Measurements from ENCODE around the gene NR1I3.
A peak's percentile ranks its signal among the peaks of the same experiment; 100 is the strongest.

Gene NR1I3

DNA sequence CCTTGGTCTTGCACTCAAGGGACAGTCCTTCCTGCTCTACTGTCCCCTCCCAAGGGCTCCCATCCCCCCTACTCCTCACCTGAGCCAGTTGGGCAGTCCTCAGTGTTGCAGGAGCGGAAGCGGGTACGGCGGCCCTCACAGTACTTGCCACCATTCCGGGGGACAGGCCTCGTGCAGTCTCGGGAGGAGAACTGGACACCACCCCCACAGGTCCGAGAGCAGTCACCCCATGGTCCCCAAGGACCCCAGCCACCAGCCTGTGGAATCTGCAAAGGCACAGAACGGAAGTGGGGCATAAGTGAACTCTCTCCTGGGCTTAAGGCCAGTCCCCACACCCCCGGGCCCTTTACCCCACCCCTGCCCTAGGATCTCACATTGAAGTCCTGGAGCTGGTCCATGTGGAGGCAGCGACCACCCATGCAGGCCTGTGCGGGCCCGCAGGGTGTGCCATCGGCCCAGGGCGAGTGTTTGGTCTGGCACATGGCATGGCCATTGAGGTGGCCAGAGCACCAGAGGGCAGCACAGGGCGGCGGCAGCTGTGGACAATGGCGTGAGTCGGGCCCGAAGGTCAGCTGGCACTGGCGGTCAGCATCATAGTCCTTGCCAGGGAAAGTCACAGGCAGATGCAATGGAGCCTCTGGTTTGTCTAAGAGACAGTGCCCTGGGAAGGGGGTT lies 44.3 kb downstream of the NR1I3 start:
- no peak for DNase-seq

DNA sequence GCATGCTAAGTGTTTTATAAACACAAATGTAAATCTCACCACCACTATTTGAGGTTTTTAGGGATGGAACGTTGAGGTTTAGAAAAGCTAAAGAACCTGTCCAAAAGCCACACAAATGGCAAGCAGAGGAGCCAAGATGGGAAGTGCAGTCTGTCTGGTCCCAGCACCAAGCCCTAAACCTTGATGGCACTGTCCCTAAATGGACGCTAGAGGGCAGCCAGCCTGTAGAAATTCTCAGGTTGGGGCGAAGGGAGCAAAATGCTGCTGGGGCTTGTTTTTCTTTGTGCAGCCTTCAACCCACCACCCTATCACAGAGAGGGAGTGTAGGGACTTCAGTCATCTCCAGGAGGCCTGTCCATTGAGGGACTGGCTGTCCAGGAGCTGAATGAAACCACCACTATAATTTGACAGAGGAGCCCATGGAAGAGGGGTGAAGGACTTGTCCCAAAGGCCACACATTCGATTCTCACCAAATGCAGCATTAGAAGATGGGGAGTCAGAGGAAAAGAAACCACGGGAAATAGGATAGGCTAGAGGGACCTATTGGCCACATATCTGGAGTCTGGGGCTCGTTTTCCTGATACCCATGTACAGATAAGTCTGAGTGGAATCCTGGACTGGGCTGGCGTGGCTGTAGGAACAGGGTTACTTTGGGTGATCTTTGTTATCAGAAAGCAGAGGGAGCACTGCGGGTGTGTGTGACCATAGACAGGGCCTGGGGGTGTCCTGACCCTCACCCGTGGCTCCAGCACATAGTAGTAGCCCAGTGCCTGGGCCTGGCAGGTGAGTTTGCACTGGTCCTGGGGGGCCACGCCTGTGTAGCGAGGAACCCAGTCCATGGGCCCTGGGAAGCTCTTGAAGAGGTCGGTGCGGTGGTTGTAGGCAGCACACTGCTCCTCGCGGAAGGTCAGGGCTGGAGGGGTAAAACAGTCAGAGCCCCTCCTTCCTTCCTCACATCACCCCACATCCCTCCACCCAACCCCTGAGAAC lies 45.2 kb downstream of the NR1I3 start:
- peak; percentile 22 to 77 for DNase-seq

DNA sequence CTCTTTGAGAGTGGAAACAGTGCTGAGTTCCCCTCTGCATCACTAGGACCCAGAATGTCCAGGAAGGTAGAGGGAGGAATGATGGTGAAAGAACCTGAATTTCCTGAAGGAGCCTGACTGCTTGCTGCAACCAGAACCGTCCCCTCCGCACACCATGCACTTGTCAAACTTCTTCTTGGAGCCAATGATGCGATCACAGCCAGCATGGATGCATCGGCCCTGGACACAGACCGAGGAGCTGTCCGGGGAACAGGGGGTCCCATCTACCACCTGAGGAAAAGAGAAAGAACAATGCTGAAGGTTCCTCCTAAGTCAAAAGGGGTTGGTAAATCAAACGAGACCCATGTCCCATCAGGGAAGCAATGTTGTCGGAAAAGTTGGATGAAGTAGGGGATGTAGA lies 46.0 kb downstream of the NR1I3 start:
- no peak for DNase-seq

DNA sequence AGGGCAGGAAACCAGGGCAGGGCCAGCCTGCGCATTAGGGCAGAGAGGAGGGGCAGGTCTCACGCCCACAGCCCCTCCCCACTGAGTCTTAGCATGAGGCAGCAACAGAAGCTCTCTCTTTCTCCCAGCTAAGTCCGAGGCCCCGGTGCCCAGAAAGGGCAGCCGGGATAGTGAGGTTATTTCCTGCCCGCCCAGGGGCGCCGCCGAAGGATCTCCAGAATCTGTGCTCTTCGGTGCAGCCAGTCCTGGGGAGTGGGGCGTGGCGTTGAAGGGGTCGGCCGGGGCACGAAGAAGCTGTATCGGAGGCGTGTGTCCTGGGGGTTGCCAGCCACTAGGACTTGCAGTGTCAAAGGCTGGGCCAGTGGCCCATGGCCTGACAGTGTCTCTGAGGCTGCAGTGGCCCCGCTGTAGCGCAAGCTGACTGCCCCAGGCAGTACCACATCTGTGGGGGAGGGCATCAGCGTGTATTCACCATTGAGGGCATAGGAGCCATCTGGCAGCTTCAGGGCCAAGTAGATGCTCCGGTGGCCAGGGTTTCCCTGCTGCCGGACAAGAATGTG lies 47.0 kb downstream of the NR1I3 start:
- no peak for DNase-seq

DNA sequence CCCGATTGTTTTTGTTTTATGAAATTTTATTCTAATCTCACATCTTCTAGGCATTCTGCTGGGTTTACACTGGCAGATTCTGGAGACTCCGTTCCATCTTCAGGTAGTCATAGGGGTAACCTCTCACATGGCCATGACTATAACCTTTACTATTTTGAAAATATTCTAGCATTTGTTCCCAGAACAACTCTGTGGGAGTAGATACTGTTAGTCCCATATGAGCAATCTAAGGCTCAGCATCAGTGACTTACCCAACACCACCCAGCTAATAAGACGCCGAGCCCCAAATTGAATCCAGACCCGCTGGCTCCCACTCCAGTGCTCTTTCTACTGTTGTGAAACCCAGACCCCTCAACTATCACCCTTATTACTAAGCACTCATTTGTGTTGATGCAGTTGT lies 49.0 kb downstream of the NR1I3 start:
- no peak for DNase-seq

DNA sequence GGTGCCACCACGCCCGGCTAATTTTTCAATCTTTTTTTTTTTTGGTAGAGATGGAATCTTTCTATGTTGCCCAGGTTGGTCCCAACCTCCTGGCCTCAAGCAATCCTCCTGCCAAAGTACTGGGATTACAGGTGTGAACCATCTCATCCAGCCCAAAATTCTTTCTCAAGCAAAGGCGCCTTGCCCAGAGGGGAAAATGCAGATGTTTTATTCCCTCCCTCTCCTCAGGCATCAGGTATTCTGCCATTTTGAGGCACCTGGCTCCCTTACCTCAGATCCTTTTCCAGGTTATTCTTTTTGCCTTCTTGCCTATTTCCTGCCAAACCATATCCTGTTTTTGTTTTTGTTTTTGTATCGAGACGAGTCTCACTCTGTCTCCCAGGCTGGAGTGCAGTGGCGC lies 49.6 kb downstream of the NR1I3 start:
- no peak for DNase-seq

DNA sequence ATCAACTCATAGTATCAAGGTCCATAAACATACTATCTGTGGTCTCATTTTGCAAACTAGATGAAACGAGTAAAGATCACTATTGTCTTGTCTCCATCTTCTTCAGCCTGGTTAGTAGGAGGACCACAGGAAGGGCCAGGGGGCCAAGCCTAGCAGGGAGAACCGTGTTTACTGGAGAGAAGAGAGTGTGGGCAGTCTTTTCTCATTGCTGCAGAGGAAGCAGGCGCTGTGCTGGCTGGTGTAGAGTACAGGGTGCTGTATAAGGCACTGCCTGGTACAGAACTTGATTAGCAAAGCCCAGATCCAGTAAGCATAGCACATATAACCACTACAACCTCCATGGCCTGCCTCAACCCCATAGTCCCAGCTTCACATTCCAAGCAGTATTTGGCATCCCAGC lies 50.7 kb downstream of the NR1I3 start:
- no peak for DNase-seq

DNA sequence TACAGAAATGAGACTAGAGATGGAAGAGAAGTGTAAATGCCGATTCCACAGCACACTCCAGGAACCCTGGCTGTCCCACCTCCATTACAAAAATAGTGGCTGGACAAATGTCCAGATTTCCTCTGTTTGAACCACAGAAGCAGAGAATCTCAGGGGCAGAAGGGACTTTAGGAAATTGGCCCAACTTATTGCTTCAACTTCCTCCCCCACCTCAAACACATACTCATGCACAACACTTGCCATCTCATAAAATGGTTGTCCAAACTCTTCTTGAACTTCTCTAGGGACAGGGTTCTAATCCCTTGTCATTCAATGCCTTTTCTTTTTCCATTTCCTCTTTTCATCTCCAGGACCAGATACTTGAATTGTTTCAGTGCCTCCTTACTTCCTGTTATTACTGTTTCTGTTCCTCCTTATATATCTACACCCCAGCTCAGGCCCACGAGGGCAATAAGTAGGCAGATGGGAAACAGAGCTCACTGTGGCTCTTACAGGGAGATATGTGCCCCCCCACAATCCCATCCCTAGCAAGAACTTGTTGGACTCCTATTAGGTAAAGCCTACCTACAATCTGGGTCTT lies 52.2 kb downstream of the NR1I3 start:
- DNase-seq: peak; percentile 15 to 47

DNA sequence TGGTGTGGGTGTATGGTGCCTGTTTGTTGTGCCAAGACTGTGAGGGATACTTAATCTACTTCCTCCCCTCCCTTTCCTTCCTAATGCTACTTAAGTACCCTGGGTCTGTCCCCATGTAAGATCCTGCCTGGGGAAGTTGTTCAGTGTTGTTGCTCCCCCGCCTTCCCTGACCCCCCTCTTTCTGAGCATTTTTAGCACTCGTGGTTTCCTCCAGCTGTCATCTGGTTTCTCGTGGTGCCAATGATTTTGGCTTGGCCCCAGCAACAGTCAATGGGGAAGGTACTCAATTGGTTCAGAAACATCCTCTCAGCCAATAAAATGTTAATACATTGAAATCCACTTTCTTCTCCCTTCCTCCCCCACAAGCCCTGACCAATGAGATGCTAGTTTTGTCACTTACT lies 52.7 kb downstream of the NR1I3 start:
- DNase-seq: peak; percentile 23 to 99

DNA sequence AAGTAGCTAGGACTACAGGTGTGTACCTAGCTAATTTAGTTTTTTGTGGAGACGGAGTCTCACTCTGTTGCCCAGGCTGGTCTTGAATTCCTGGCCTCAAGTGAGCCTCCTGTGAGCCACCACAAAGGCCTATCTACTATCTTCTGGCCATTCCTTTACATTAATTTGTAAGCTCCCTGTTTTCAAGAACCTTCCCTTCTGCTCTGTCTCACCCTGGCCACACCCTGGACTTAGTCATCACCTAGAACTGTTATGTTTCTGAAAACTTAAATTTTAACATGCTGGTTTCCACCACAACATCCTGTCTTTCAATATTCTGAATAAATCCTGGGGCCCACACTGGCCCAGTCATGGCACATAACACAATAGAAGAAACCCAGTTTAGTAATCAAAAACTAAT lies 55.8 kb downstream of the NR1I3 start:
- DNase-seq: peak in 1 of 2 donors; percentile 75

DNA sequence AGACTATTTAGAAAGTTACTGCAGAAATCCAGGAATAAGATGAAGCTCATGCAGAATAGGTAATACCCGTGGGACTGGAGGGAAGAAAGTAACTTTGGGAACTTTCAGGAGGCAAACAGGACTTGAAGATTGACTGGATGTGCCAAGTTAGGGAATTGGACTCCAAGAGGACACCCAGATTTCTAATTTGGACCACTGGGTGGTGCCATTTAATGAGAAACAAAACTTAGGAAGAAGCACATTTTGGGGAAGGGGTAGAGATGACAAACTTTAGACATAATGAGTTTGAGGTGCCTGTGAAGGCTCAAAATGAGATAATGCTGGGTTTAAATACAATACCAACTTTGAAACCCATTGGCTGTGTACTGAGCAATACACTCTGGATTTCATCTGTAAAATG lies 57.4 kb downstream of the NR1I3 start:
- peak in 1 of 2 donors; percentile 35 for DNase-seq

DNA sequence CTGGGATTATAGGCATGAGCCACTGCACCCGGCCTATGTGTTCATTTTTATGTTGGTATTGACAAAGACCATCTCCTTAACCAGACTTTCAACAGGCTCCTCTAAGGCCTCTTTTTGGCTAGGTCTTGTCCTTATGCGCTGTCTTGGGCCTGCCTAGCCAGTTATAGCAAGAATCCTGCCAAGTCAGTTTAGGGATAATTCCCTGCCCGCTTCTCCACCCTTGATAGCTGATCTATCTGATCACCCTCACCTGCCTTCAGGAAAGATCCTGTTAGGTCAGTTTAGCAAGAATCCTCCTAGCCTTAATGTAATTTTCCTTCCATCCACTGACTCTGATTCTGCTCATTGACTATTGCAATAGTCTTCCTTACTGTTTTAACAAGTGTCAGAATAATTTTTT lies 58.3 kb downstream of the NR1I3 start:
- DNase-seq: no peak
